OCI-LY1 (cell line): ENCODE results near the gene AP2A2.
"Not testable (repeated sequence)": the region's sequence is repeated elsewhere in the genome, so short reads cannot be mapped to it uniquely, and the experiment has no call there.

Experiments
- H2AFZ ChIP-seq: fragments of 200-600 bp; sonication (generic), shearing (Covaris generic); 2 replicates; pipeline ENCODE4 v1.6.0; 2014; ENCODE audit warnings: antibody characterized with exemption, mild to moderate bottlenecking, low read length
- H3F3A ChIP-seq: fragments of 200-600 bp; sonication (generic), shearing (Covaris generic); 2 replicates; pipeline ENCODE4 v1.6.0; 2014; ENCODE audit warnings: mild to moderate bottlenecking, antibody characterized with exemption, low read length, moderate library complexity; ENCODE audit not compliant: insufficient read depth
- H3K27ac ChIP-seq: fragments of 200-600 bp; sonication (generic); 2 replicates; pipeline ENCODE4 v1.5.1; 2014; ENCODE audit warnings: low read length, mixed run types, mild to moderate bottlenecking, low read depth; ENCODE audit not compliant: poor library complexity, severe bottlenecking
- H3K27me3 ChIP-seq: fragments of 200-600 bp; sonication (generic); 2 replicates; pipeline ENCODE4 v1.6.0; 2014; ENCODE audit warnings: antibody characterized with exemption, mild to moderate bottlenecking, low read length, moderate library complexity; ENCODE audit not compliant: insufficient read depth
- H3K36me3 ChIP-seq: fragments of 200-600 bp; sonication (generic); 2 replicates; pipeline ENCODE4 v1.6.1; 2014; ENCODE audit warnings: mild to moderate bottlenecking, antibody characterized with exemption, low read length, moderate library complexity, mixed read lengths; ENCODE audit not compliant: insufficient read depth
- H3K4me1 ChIP-seq: fragments of 200-600 bp; sonication (generic); 2 replicates; pipeline ENCODE4 v1.5.1; 2014; ENCODE audit warnings: mild to moderate bottlenecking, low read length, moderate library complexity; ENCODE audit not compliant: insufficient read depth, severe bottlenecking
- H3K4me2 ChIP-seq: fragments of 200-600 bp; sonication (generic), shearing (Covaris generic); 2 replicates; pipeline ENCODE4 v1.6.1; 2014; ENCODE audit warnings: low read length
- H3K4me3 ChIP-seq: fragments of 200-600 bp; sonication (generic); 2 replicates; pipeline ENCODE4 v1.5.1; 2014; ENCODE audit warnings: low read length, low read depth, mild to moderate bottlenecking, mixed read lengths; ENCODE audit not compliant: poor library complexity, severe bottlenecking
- H3K79me2 ChIP-seq: fragments of 200-600 bp; shearing (Covaris generic); 2 replicates; pipeline ENCODE4 v1.6.1; 2016; ENCODE audit warnings: mixed run types, low read length, mixed read lengths; ENCODE audit not compliant: insufficient read depth
- H3K9ac ChIP-seq: fragments of 200-600 bp; sonication (generic), shearing (Covaris generic); 2 replicates; pipeline ENCODE4 v1.6.1; 2014; ENCODE audit warnings: mild to moderate bottlenecking, low read length, mixed read lengths
- H3K9me2 ChIP-seq: fragments of 200-600 bp; sonication (generic), shearing (Covaris generic); 2 replicates; pipeline ENCODE4 v1.6.1; 2014; ENCODE audit warnings: low read depth, mild to moderate bottlenecking, low read length, mixed read lengths
- H3K9me3 ChIP-seq: fragments of 200-600 bp; shearing (Covaris generic); 2 replicates; pipeline ENCODE4 v1.6.1; 2014; ENCODE audit warnings: low read length, mixed read lengths
- H4K20me1 ChIP-seq: fragments of 200-600 bp; sonication (generic), shearing (Covaris generic); 2 replicates; pipeline ENCODE4 v1.6.0; 2016; ENCODE audit warnings: mild to moderate bottlenecking, low read length; ENCODE audit not compliant: insufficient read depth
- EZH2 ChIP-seq: fragments of 200-600 bp; sonication (generic), shearing (Covaris generic); IDR thresholded peaks from 2 replicates; pipeline ENCODE4 v1.8.0; 2017; ENCODE audit warnings: borderline replicate concordance, mixed run types, mild to moderate bottlenecking, antibody characterized with exemption, low read length, moderate library complexity, mixed read lengths
- TF ChIP-seq, protein P1 (sequence below): fragments of 200-600 bp; sonication (generic), shearing (Covaris generic); IDR thresholded peaks from 2 replicates; pipeline ENCODE4 v1.5.1; 2017; ENCODE audit warnings: mild to moderate bottlenecking, antibody characterized with exemption, low read length, moderate library complexity, mixed read lengths

Gene AP2A2

DNA sequence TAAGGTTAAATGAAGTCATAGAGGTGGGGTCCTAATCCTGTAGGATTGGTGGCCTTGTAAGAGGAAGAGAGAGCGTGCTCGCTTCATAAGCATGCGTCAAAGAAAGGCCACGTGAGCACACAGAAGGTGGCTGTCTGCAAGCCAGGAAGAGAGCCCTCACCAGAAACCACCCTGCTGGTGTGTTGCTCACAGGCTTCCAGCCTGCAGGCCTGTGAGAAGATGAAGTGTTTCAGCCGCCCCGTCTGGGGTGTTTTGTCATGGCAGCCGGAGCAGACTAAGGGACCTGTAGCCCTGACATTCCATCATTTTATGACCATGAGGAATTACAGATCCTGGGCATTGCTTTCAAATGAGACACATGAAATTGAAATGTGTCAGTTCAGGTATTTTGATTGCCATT, 32.4 kb downstream of the AP2A2 start:
- peaks cover 22% of the 10 kb centered on the region for H3K4me1 ChIP-seq
- H3K9ac ChIP-seq = no peak overlapping the region
- peaks cover 9% of the 10 kb centered on the region for H3K36me3 ChIP-seq
- H3K9me3 ChIP-seq = no peaks in the 10 kb centered on the region
- H3K27me3 ChIP-seq = no peaks in the 10 kb centered on the region
- no peaks in the 10 kb centered on the region for H3K9me2 ChIP-seq
- H3K4me3 ChIP-seq = no peak overlapping the region
- H2AFZ ChIP-seq = no peak overlapping the region
- H3F3A ChIP-seq = no peaks in the 10 kb centered on the region
- H3K27ac ChIP-seq = no peak overlapping the region
- no peaks in the 10 kb centered on the region for H4K20me1 ChIP-seq
- TF ChIP-seq, protein P1, sequence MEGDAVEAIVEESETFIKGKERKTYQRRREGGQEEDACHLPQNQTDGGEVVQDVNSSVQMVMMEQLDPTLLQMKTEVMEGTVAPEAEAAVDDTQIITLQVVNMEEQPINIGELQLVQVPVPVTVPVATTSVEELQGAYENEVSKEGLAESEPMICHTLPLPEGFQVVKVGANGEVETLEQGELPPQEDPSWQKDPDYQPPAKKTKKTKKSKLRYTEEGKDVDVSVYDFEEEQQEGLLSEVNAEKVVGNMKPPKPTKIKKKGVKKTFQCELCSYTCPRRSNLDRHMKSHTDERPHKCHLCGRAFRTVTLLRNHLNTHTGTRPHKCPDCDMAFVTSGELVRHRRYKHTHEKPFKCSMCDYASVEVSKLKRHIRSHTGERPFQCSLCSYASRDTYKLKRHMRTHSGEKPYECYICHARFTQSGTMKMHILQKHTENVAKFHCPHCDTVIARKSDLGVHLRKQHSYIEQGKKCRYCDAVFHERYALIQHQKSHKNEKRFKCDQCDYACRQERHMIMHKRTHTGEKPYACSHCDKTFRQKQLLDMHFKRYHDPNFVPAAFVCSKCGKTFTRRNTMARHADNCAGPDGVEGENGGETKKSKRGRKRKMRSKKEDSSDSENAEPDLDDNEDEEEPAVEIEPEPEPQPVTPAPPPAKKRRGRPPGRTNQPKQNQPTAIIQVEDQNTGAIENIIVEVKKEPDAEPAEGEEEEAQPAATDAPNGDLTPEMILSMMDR = no peak
- no peak for TF ChIP-seq EZH2
- no peak overlapping the region for H3K4me2 ChIP-seq
- H3K79me2 ChIP-seq = 0 out of 2 replicates have a peak, but pooled peaks cover 4% of the 10 kb centered on the region

DNA sequence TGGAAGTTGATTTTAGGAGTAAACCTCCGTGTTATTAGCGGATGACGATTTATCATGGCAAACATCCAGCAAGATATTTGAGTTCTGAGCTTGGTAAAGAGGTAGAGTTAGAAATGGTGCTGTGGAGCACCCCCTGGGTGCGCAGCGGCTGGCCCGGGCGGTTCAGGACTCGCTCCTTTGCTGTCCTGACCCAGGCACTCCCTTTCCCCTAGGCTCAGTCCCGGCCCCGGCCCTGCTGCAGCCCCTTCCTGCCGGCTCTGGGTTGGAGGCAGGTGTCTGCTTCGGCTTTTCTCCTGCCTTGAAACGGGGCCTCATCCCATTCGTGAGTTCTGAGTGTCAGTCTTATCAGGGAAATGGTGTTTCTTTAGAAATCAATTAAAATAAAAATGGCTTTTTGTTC, 33.4 kb downstream of the AP2A2 start:
- Histone ChIP-seq H3K27me3 (no peaks in the 10 kb centered on the region), H4K20me1 (no peaks in the 10 kb centered on the region), H3K4me1 (peaks cover 20% of the 10 kb centered on the region), H2AFZ (no peak overlapping the region), H3K36me3 (peaks cover 17% of the 10 kb centered on the region), H3K9me2 (no peaks in the 10 kb centered on the region), H3K79me2 (0 out of 2 replicates have a peak, but pooled peaks cover 4% of the 10 kb centered on the region), H3K9me3 (no peaks in the 10 kb centered on the region), H3K4me3 (no peak overlapping the region), H3K4me2 (no peak overlapping the region), H3K27ac (no peak overlapping the region), H3F3A (no peaks in the 10 kb centered on the region), H3K9ac (no peak overlapping the region)
- TF ChIP-seq, protein P1 = no peak
- TF ChIP-seq EZH2 = no peak

- TF ChIP-seq EZH2 = no peak
- TF ChIP-seq, protein P1 = no peak
- Histone ChIP-seq H3K27ac (no peak overlapping the region), H2AFZ (no peak overlapping the region), H3K27me3 (no peaks in the 10 kb centered on the region), H3K9ac (no peak overlapping the region), H3K4me2 (no peak overlapping the region), H3K9me2 (no peaks in the 10 kb centered on the region), H4K20me1 (no peaks in the 10 kb centered on the region), H3K79me2 (0 out of 2 replicates have a peak, but pooled peaks cover 4% of the 10 kb centered on the region), H3K9me3 (no peaks in the 10 kb centered on the region), H3K36me3 (peaks cover 17% of the 10 kb centered on the region), H3K4me3 (no peak overlapping the region), H3K4me1 (peaks cover 14% of the 10 kb centered on the region), H3F3A (no peaks in the 10 kb centered on the region)
Observed at GRCh38 chr11:959608-960007, 33.9 kb downstream of the AP2A2 start.

- H4K20me1 ChIP-seq, H3K9me3 ChIP-seq, H3K4me1 ChIP-seq, H3F3A ChIP-seq, H3K27ac ChIP-seq, H3K27me3 ChIP-seq, H2AFZ ChIP-seq, H3K9ac ChIP-seq, H3K79me2 ChIP-seq, H3K9me2 ChIP-seq, H3K4me3 ChIP-seq, H3K4me2 ChIP-seq: not testable (repeated sequence)
- H3K36me3 ChIP-seq = peaks cover 17% of the 10 kb centered on the region
Observed at GRCh38 chr11:961310-961920, 35.7 kb downstream of the AP2A2 start.
